ENCODE data around the gene ANO4.

Gene ANO4

DNA sequence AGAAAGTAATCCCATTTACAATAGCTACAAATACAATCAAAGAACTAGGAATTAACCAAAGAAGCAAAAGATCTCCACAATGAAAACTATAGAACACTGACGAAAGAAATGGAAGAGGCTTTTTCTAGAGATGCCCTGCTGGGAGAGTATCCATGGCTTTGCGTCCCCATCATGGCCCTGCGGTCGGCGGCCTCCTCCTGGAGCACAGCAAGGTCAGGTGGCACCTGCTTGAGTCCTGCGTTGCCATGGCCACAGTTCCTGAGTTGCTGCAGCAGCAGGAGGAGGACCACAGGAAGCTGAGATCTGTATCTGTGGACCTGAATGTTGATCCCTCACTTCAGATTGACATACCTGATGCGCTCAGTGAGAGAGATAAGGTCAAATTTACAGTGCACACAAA is 271.9 kb downstream of the ANO4 start:
- ATAC-seq = no peak
- no peak for TF ChIP-seq ZFP3 (CRISPR knock-in tag; IDR thresholded peaks at IDR 0.05)
- TF ChIP-seq OSR1 (CRISPR knock-in tag; IDR thresholded peaks at IDR 0.05) = no peak
- TF ChIP-seq, protein P1, sequence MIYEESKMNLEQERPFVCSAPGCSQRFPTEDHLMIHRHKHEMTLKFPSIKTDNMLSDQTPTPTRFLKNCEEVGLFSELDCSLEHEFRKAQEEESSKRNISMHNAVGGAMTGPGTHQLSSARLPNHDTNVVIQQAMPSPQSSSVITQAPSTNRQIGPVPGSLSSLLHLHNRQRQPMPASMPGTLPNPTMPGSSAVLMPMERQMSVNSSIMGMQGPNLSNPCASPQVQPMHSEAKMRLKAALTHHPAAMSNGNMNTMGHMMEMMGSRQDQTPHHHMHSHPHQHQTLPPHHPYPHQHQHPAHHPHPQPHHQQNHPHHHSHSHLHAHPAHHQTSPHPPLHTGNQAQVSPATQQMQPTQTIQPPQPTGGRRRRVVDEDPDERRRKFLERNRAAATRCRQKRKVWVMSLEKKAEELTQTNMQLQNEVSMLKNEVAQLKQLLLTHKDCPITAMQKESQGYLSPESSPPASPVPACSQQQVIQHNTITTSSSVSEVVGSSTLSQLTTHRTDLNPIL (CRISPR knock-in tag; IDR thresholded peaks at IDR 0.05; ENCODE audit: low read depth) = no peak
- TF ChIP-seq PPARA (CRISPR knock-in tag; IDR thresholded peaks at IDR 0.05; ENCODE audit: borderline replicate concordance) = no peak
- TF ChIP-seq TCF4 (CRISPR knock-in tag; IDR thresholded peaks at IDR 0.05; ENCODE audit: borderline replicate concordance) = no peak
- no peak for TF ChIP-seq CSDC2 (CRISPR knock-in tag; IDR thresholded peaks at IDR 0.05)
- TF ChIP-seq, protein P2, sequence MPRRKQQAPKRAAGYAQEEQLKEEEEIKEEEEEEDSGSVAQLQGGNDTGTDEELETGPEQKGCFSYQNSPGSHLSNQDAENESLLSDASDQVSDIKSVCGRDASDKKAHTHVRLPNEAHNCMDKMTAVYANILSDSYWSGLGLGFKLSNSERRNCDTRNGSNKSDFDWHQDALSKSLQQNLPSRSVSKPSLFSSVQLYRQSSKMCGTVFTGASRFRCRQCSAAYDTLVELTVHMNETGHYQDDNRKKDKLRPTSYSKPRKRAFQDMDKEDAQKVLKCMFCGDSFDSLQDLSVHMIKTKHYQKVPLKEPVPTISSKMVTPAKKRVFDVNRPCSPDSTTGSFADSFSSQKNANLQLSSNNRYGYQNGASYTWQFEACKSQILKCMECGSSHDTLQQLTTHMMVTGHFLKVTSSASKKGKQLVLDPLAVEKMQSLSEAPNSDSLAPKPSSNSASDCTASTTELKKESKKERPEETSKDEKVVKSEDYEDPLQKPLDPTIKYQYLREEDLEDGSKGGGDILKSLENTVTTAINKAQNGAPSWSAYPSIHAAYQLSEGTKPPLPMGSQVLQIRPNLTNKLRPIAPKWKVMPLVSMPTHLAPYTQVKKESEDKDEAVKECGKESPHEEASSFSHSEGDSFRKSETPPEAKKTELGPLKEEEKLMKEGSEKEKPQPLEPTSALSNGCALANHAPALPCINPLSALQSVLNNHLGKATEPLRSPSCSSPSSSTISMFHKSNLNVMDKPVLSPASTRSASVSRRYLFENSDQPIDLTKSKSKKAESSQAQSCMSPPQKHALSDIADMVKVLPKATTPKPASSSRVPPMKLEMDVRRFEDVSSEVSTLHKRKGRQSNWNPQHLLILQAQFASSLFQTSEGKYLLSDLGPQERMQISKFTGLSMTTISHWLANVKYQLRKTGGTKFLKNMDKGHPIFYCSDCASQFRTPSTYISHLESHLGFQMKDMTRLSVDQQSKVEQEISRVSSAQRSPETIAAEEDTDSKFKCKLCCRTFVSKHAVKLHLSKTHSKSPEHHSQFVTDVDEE (CRISPR knock-in tag; IDR thresholded peaks at IDR 0.05) = no peak
- TF ChIP-seq ZNF8 (CRISPR knock-in tag; IDR thresholded peaks at IDR 0.05) = no peak
- no peak for TF ChIP-seq ZC3H10 (CRISPR knock-in tag; IDR thresholded peaks at IDR 0.05)
- no peak for TF ChIP-seq ZNF565 (CRISPR knock-in tag; conservative IDR thresholded peaks at IDR 0.05; ENCODE audit: low read depth)
- TF ChIP-seq ARNTL (CRISPR knock-in tag; IDR thresholded peaks at IDR 0.05; ENCODE audit: borderline replicate concordance, low read depth) = no peak
- no peak for TF ChIP-seq GLIS3 (CRISPR knock-in tag; IDR thresholded peaks at IDR 0.05)

DNA sequence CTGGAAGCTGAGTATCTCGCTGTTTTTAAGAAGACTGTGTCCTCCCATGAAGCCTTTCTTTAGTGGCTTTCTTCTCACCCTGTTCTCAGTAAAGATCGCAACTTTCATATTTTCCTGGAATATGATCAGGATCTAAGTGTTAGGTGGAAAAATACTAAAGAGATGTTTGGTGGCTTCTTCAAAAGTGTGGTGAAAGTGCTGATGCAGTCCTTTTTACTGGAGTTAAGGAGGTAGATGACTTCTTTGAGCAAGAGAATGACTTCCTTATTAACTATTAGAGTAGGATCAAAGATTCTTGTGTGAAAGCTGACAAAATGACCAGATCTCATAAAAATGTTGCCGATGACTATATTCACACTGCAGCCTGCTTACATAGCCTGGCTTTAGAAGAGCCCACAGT is 273.8 kb downstream of the ANO4 start:
- TF ChIP-seq ZNF565 (CRISPR knock-in tag; conservative IDR thresholded peaks at IDR 0.05; ENCODE audit: low read depth) (no peak), BACH2 (CRISPR knock-in tag; IDR thresholded peaks at IDR 0.05; ENCODE audit: borderline replicate concordance) (no peak), ISL1 (CRISPR knock-in tag; IDR thresholded peaks at IDR 0.05) (no peak), ZNF8 (CRISPR knock-in tag; IDR thresholded peaks at IDR 0.05) (no peak), TCF4 (CRISPR knock-in tag; IDR thresholded peaks at IDR 0.05; ENCODE audit: borderline replicate concordance) (no peak), ZFP30 (CRISPR knock-in tag; IDR thresholded peaks at IDR 0.05) (no peak), ESRRG (CRISPR knock-in tag; IDR thresholded peaks at IDR 0.05) (no peak), ZFP3 (CRISPR knock-in tag; IDR thresholded peaks at IDR 0.05) (no peak), RARB (CRISPR knock-in tag; IDR thresholded peaks at IDR 0.05) (no peak), SNAI2 (CRISPR knock-in tag; IDR thresholded peaks at IDR 0.05) (no peak), PPARA (CRISPR knock-in tag; IDR thresholded peaks at IDR 0.05; ENCODE audit: borderline replicate concordance) (no peak), CSDC2 (CRISPR knock-in tag; IDR thresholded peaks at IDR 0.05) (no peak)
- TF ChIP-seq, protein P3, sequence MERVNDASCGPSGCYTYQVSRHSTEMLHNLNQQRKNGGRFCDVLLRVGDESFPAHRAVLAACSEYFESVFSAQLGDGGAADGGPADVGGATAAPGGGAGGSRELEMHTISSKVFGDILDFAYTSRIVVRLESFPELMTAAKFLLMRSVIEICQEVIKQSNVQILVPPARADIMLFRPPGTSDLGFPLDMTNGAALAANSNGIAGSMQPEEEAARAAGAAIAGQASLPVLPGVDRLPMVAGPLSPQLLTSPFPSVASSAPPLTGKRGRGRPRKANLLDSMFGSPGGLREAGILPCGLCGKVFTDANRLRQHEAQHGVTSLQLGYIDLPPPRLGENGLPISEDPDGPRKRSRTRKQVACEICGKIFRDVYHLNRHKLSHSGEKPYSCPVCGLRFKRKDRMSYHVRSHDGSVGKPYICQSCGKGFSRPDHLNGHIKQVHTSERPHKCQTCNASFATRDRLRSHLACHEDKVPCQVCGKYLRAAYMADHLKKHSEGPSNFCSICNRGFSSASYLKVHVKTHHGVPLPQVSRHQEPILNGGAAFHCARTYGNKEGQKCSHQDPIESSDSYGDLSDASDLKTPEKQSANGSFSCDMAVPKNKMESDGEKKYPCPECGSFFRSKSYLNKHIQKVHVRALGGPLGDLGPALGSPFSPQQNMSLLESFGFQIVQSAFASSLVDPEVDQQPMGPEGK (CRISPR knock-in tag; IDR thresholded peaks at IDR 0.05; ENCODE audit: borderline replicate concordance) = no peak
- TF ChIP-seq, protein P1 (CRISPR knock-in tag; IDR thresholded peaks at IDR 0.05; ENCODE audit: low read depth) = no peak
- TF ChIP-seq, protein P4, sequence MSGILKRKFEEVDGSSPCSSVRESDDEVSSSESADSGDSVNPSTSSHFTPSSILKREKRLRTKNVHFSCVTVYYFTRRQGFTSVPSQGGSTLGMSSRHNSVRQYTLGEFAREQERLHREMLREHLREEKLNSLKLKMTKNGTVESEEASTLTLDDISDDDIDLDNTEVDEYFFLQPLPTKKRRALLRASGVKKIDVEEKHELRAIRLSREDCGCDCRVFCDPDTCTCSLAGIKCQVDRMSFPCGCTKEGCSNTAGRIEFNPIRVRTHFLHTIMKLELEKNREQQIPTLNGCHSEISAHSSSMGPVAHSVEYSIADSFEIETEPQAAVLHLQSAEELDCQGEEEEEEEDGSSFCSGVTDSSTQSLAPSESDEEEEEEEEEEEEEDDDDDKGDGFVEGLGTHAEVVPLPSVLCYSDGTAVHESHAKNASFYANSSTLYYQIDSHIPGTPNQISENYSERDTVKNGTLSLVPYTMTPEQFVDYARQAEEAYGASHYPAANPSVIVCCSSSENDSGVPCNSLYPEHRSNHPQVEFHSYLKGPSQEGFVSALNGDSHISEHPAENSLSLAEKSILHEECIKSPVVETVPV (CRISPR knock-in tag; IDR thresholded peaks at IDR 0.05) = no peak
- TF ChIP-seq, protein P2 (CRISPR knock-in tag; IDR thresholded peaks at IDR 0.05) = no peak
- ATAC-seq = no peak
